NCI-H2196 (cell line): ENCODE data around the gene C1QTNF8.

Source experiments
- DNase-seq: peaks from one replicate; lab custom pipeline; 2025; ENCODE audit not compliant: unreplicated experiment; lab: John Stamatoyannopoulos, UW

C1QTNF8 gene

GRCh38 chr16:1127971-1128715 lies 32.1 kb upstream of the C1QTNF8 start:
- DNase-seq = no peak

- no peak for DNase-seq
These were observed 31.1 kb upstream of the C1QTNF8 start for GRCh38 chr16:1127101-1127500.

GRCh38 chr16:1126586-1126985 lies 30.5 kb upstream of the C1QTNF8 start:
- no peak for DNase-seq

- DNase-seq = no peak
These were observed 30.0 kb upstream of the C1QTNF8 start for GRCh38 chr16:1126044-1126443.

GRCh38 chr16:1125471-1125870 lies 29.4 kb upstream of the C1QTNF8 start:
- DNase-seq = peak; percentile 89

- no peak for DNase-seq
These were observed 28.8 kb upstream of the C1QTNF8 start for GRCh38 chr16:1124795-1125194.

- no peak for DNase-seq
These were observed 28.2 kb upstream of the C1QTNF8 start for GRCh38 chr16:1124291-1124690.

GRCh38 chr16:1123525-1124230 lies 27.6 kb upstream of the C1QTNF8 start:
- DNase-seq = no peak

GRCh38 chr16:1122398-1122765 lies 26.3 kb upstream of the C1QTNF8 start:
- no peak for DNase-seq

GRCh38 chr16:1121601-1122397 lies 25.8 kb upstream of the C1QTNF8 start:
- no peak for DNase-seq

GRCh38 chr16:1121009-1121408 lies 25.0 kb upstream of the C1QTNF8 start:
- DNase-seq = no peak

- no peak for DNase-seq
These were observed 24.5 kb upstream of the C1QTNF8 start for GRCh38 chr16:1120577-1120941.

- no peak for DNase-seq
These were observed 23.9 kb upstream of the C1QTNF8 start for GRCh38 chr16:1119766-1120576.

GRCh38 chr16:1119129-1119528 lies 23.1 kb upstream of the C1QTNF8 start:
- no peak for DNase-seq

- no peak for DNase-seq
These were observed 21.9 kb upstream of the C1QTNF8 start for GRCh38 chr16:1117926-1118325.

- no peak for DNase-seq
These were observed 21.3 kb upstream of the C1QTNF8 start for GRCh38 chr16:1117176-1117900.

GRCh38 chr16:1116693-1117077 lies 20.6 kb upstream of the C1QTNF8 start:
- DNase-seq = no peak

GRCh38 chr16:1113889-1114526 lies 18.0 kb upstream of the C1QTNF8 start:
- DNase-seq = no peak

GRCh38 chr16:1113489-1113888 lies 17.4 kb upstream of the C1QTNF8 start:
- DNase-seq = no peak
